ENCODE results near the gene SLC6A3. TPM values are rescaled to one million over a fixed set of nuclear protein-coding genes. Genes with fewer than 3 reads are reported as not detected.

Gene SLC6A3
- total and polyA plus RNA-seq, 2 of the 13 experiments (the other 11 are each of a cell fraction or from before 2014, with no cell fraction given): 0.01 TPM; not detected in 1

DNA sequence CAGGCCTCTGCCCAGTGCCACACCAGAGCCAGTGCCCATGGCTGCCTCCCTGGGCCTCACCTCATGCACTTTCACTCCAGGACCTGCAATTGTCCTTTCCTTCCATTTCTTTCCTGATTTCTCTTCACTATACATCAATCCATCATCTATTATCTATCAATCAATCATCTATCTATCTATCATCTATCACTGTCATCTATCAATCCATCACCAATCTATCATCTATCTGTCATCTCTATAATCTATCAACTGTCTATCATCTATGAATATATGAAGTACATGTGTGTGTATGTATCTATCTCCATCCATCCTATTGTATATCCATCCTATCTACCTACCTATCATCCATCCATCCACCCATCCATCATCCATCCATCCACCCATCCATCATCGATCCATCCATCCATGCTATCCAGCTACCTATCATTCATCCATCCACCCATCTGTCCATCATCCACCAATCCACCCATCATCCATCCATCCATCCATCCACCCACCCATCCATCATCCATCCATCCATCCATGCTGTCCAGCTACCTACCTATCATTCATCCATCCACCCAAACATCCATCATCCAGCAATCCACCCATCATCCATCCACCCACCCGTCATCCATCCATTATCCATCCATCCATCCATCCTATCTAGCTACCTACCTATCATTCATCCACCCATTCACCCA lies 26.9 kb downstream of the SLC6A3 start:
- no peak for FAIRE-seq
- Histone ChIP-seq H3K4me2 (ENCODE audit: low read depth, low read length) (no peak overlapping the region), H3K4me1 (ENCODE audit: insufficient read depth, low read length) (no peaks in the 10 kb centered on the region), H3K27ac (ENCODE audit: extremely low read length, insufficient read depth, low read length) (no peak overlapping the region), H3K79me2 (ENCODE audit: insufficient read depth, low read length) (no peaks in the 10 kb centered on the region), H3K27me3 (ENCODE audit: control insufficient read depth in 1 of 2, insufficient read depth in 2 of 2, low read length in 2 of 2) (peaks cover 17 to 29% of the 10 kb centered on the region in 2 experiments; a peak in 3 of 5 replicates), H3K9me3 (ENCODE audit: low read length) (no peaks in the 10 kb centered on the region), H3K36me3 (replicated peaks in 1 of 2; ENCODE audit: control insufficient read depth in 1 of 2, insufficient read depth in 2 of 2, low read length in 2 of 2) (no peaks in the 10 kb centered on the region), H4K20me1 (ENCODE audit: insufficient read depth, low read length) (0 out of 2 replicates have a peak, but pooled peaks cover 2% of the 10 kb centered on the region), H2AFZ (ENCODE audit: low read length) (no peak overlapping the region), H3K4me3 (replicated peaks in 1 of 3; ENCODE audit: insufficient read depth in 1 of 3, low read depth in 2 of 3, low read length in 3 of 3) (no peak overlapping the region), H3K9ac (ENCODE audit: insufficient read depth, low read depth, low read length) (no peak overlapping the region)
- intact Hi-C loops (cut with micrococcal nuclease; ENCODE audit: unreplicated experiment) (no loop called here), in situ Hi-C loops (cut with HindIII; ENCODE audit: extremely low pct_ligation_motif_present, low pct_unique_long_range_greater_than_20kb) (no loop called here)
- no peak for ATAC-seq
- WGBS (ENCODE audit: low lambda C conversion rate): 0% methylated on average over 2 of the region's 2 CpGs
- no TSS peak for BruUV-seq (replicated peaks)
- POLR2A ChIA-PET: no interaction called here
- CTCF ChIA-PET (ENCODE audit: low intra/inter-chr PET ratio, low total read pairs): no interaction called here
- no peak for DNase-seq (ENCODE audit: low spot score)
- TF ChIP-seq ZMYM2 (CRISPR knock-in tag; IDR thresholded peaks at IDR 0.05) (no peak), SRSF4 (IDR thresholded peaks at IDR 0.05; ENCODE audit: low read depth, low read length, poor library complexity, severe bottlenecking) (no peak), KDM6A (CRISPR knock-in tag; IDR thresholded peaks at IDR 0.05; ENCODE audit: low read depth) (no peak), ZNF703 (CRISPR knock-in tag; IDR thresholded peaks at IDR 0.05; ENCODE audit: borderline replicate concordance) (no peak), ZNF879 (CRISPR knock-in tag; IDR thresholded peaks at IDR 0.05) (no peak)

DNA sequence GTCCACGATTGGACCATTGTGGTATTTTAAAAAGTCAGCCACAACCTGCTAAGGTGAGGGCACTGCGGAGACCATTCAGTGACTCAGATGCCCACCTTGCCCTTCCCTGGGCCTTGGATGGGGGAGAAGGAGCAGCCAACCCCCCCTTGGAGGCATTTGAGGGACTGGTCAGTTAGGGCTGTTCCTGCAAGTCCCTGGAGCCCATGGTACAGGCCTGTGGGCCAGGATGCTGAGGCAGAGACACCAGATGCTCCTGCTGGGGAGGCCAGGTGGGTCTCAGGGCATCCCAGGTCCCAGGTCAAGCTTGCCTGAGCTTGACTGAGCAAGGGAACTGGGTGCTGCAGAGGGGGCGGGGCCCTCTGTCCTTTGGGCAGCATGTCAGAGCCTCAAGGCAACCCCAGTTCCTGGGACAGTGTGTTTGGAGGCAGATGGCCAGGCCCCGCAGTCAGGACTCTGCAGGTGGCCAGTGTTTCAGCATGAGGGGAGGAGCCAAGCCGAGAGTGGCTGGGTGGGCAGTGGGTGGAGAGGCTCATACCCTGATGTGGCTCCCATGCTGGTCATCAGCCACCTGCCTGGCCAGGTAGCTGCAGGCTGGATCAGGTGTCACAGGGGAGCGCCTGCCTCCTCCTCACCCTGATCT lies 27.5 kb downstream of the SLC6A3 start:
- no TSS peak for BruUV-seq (replicated peaks)
- no peak overlapping the region for H3K9ac ChIP-seq (ENCODE audit: insufficient read depth, low read depth, low read length)
- no peaks in the 10 kb centered on the region for H3K79me2 ChIP-seq (ENCODE audit: insufficient read depth, low read length)
- H3K4me3 ChIP-seq (replicated peaks in 1 of 3; ENCODE audit: insufficient read depth in 1 of 3, low read depth in 2 of 3, low read length in 3 of 3): no peak overlapping the region
- peaks cover 6% of the 10 kb centered on the region; the same call in 1 of the 2 replicates for H4K20me1 ChIP-seq (ENCODE audit: insufficient read depth, low read length)
- H3K36me3 ChIP-seq (replicated peaks in 1 of 2; ENCODE audit: control insufficient read depth in 1 of 2, insufficient read depth in 2 of 2, low read length in 2 of 2): no peaks in the 10 kb centered on the region
- H3K27ac ChIP-seq (ENCODE audit: extremely low read length, insufficient read depth, low read length): no peak overlapping the region
- DNase-seq (ENCODE audit: low spot score): no peak
- no peaks in the 10 kb centered on the region for H3K9me3 ChIP-seq (ENCODE audit: low read length)
- H3K27me3 ChIP-seq (ENCODE audit: control insufficient read depth in 1 of 2, insufficient read depth in 2 of 2, low read length in 2 of 2): peaks cover 17 to 36% of the 10 kb centered on the region in 2 experiments; a peak in 4 of 5 replicates
- POLR2A ChIA-PET: no interaction called here
- H3K4me1 ChIP-seq (ENCODE audit: insufficient read depth, low read length): no peaks in the 10 kb centered on the region
- H3K4me2 ChIP-seq (ENCODE audit: low read depth, low read length): no peak overlapping the region
- in situ Hi-C loops (cut with HindIII; ENCODE audit: extremely low pct_ligation_motif_present, low pct_unique_long_range_greater_than_20kb): no loop called here
- 17% methylated on average over 2 of the region's 6 CpGs for WGBS (ENCODE audit: low lambda C conversion rate)
- intact Hi-C loops (cut with micrococcal nuclease; ENCODE audit: unreplicated experiment): no loop called here
- H2AFZ ChIP-seq (ENCODE audit: low read length): no peak overlapping the region
- CTCF ChIA-PET (ENCODE audit: low intra/inter-chr PET ratio, low total read pairs): no interaction called here
- no peak for ATAC-seq
- no peak for FAIRE-seq
- no peak for TF ChIP-seq ZBTB25 (CRISPR knock-in tag; IDR thresholded peaks at IDR 0.05)
- TF ChIP-seq KLF6 (CRISPR knock-in tag; IDR thresholded peaks at IDR 0.05): no peak
- no peak for TF ChIP-seq ZBTB7A (CRISPR knock-in tag; IDR thresholded peaks at IDR 0.05)
- no peak for TF ChIP-seq ZBTB20 (CRISPR knock-in tag; IDR thresholded peaks at IDR 0.05; ENCODE audit: borderline replicate concordance, low read depth)
- no peak for TF ChIP-seq NR2C2 (CRISPR knock-in tag; IDR thresholded peaks at IDR 0.05; ENCODE audit: borderline replicate concordance)
